Inflammatory macrophage (primary cell): ENCODE measurements around the gene EIF2D.
A peak's percentile ranks its signal among the peaks of the same experiment; 100 is the strongest.

ENCODE experiments used
- DNase-seq, 2 donors: peaks; one replicate each; pipeline ENCODE4 v3.0.0-alpha.2; 2020 to 2022

The EIF2D gene

DNA sequence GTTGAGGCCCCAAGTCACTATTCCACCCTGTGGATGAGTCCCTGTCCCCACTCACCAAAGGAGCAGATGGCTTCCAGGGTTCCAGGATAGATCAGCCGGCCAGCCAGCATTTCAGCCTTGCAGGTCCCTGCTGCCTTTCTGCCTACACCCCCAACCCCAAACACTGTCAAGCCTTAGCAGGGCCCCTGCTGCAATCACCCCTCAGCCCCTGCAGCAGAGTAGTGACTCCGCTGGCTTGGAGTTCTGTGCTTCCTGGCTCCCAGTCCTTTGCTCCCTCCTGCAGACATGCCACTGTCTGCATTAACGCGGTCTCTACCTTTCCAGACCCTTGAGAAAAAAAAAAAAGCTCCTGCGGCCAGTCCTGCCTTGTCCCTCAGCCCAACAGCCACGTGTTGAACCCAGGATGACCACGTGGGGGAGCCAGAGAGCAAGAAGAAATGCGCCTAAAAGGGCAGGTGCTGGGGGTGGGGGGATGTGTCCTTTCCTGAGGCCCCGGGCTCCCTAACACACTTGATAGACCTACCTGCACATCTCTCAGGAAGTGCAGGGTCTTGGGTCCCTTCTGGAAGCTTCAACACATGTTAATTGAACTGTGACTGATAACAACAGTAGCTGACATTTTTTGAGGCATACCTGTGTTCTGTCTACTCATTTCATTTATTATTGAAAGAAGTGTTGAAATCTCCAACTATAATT, 67.6 kb downstream of the EIF2D start:
- DNase-seq, result peak; percentile 59 to 67
